ENCODE data around the gene FUZ.

GRCh38 chr19:49837425-49837824 is 24.3 kb upstream of the FUZ start:
- TF ChIP-seq BHLHE40 (IDR thresholded peaks at IDR 0.05; ENCODE audit: low read depth, low read length): no peak
- TF ChIP-seq CTCF (conservative IDR thresholded peaks at IDR 0.05; ENCODE audit: low read depth, low read length): no peak
- TF ChIP-seq POLR2A (IDR thresholded peaks at IDR 0.05; ENCODE audit: low read depth, low read length): no peak
- TF ChIP-seq CEBPB (IDR thresholded peaks at IDR 0.05; ENCODE audit: low read depth, low read length): no peak
- no peak for TF ChIP-seq USF2 (IDR thresholded peaks at IDR 0.05; ENCODE audit: low read depth, low read length)
- TF ChIP-seq RCOR1 (IDR thresholded peaks at IDR 0.05; ENCODE audit: insufficient replicate concordance, low read length): no peak

Measured in IMR-90 (cell line).